Right renal pelvis (tissue), 4 donors: ENCODE data around the gene RXRA. TPM values are rescaled to one million over a fixed set of nuclear protein-coding genes. Genes with fewer than 3 reads are reported as not detected.

Experiments
- DNase-seq, 4 donors: peaks; one replicate each; pipeline ENCODE4 v3.0.0-alpha.2; 2013; ENCODE audit warnings: low read depth in 4 of 4, low spot score in 3 of 4, missing footprints in 1 of 4
- polyA plus RNA-seq, 4 donors: library from polyadenylated mRNA; unstranded; fragments of 120-200 nt; gene quantifications; one replicate each; pipeline ENCODE4 v1.2.1, GENCODE V29; 2013; ENCODE audit not compliant: insufficient read length in 4 of 4

Gene RXRA
- polyA plus RNA-seq, 4 donors, result 42.5 to 56.0 (median 46.7) TPM

DNA sequence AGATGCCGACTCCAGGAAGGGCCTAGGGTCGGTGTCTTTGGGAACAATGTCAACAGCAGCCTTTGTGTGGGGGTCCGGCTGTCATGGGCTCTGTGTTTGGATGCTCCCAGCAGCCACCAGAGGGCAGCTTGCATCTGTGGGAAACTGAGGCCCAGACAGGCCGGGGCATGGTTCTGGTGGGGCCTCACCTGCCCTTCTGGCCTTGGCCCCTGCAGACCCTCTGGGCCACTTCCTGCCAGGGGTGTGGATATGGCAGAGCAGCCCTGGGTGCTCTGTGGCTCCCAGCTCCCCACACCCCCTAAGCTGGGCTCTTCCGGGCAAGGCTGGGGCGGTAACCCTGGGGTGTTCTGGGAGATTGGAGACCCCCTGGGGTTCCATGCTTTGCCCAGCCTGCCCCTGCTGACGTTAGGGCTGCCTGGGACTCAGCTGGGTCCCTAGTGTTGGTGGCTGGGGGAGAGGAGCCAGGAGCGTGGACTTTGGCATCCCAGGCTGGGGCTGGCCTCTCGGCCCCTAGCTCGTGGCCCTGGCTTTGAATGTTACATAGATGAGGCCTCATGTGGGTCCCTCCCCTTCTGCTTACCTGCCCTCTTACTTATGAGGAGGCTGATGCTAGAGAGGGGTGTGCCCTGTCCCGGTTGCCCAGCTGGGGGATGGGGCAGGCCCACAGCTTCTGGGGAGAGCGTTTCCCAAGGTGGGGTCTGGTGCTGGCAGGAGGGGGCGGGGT, 38.3 kb downstream of the RXRA start:
- no peak for DNase-seq

GRCh38 chr9:134365115-134365596, 38.9 kb downstream of the RXRA start:
- no peak for DNase-seq

DNA sequence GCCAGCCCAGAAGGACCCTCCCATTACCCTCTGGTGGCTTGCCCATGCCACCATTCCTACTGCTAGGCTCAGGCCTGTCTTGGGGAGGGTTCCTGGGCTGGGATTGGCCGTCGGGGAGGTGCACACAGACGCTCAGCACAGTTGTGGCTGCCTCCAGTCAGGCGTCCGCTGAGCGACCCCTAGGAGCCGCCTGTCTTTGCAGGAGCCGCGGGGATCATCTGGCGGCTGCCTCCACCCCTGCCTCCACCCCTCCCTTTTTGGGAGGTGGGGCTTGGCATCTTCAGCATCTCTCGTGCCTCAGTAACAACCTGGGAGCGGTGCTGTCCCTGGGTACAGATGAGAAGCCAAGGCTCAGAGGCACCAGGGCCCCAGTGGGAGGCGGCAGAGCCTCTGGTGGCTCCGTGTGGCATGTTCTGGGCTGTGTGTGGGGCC, 39.6 kb downstream of the RXRA start:
- DNase-seq, result no peak

DNA sequence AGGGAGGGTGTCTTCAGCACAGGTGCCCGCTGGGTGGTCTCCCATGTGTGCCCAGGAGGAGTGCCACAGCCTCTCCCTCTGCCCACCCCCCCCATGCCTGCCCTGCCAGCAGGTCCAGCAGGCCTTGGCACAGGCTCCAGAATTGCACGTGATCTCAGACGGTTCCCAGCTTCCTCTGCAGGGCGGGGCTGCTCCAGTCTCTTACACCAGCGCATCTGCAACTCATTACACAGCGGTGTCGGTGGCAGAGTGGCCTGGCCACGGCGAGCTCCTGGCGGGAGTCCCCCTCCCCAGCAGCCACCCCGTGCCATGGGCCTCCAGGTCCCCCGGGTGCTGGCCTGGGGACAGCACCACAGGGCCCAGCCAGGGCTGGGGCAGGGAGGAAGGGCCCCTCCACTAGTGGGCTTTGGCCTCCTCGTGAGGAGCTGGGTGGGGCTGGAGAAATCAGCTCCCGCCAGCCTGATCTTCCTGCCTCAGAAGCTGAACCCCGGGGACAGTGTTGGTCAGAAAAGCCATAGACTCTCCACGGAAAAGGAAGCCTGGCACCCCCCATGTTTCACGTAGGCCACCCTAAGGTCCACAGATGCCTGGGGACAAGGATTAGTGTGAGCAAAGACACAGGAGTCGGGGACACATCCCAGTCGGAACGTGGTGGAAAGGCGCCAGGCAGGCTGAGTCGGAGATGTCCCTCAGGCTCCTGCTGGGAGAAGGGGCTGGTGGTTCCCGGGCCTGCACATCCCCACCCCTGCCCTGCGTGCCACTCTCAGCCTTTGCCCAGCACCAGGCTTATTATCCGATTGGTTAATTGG, 40.2 kb downstream of the RXRA start:
- DNase-seq, result no peak

- DNase-seq, result no peak
Measured at GRCh38 chr9:134367061-134367460, 40.8 kb downstream of the RXRA start.

- DNase-seq, result no peak
Measured at GRCh38 chr9:134367791-134368490, 41.7 kb downstream of the RXRA start.

DNA sequence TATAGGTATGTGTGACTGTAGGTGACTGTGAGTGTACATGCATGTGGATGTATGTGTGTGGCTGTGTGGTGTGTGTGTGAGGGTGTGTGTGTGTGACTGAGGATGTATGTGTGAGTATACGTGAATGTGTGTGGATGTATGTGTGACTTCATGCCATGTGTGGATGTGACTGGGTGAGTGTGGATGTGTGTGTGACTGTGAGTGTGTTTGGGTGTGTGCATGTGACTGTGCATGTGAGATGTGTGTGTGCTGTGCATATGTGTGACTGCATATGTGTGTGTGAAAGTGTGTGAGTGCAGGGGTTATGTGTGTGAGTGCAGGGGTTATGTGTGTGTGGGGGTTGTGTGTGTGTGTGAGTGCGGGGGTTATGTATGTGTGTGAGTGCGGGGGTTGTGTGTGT, 42.3 kb downstream of the RXRA start:
- no peak for DNase-seq

GRCh38 chr9:134369416-134370212, 43.4 kb downstream of the RXRA start:
- no peak for DNase-seq

- no peak for DNase-seq
Measured at GRCh38 chr9:134370213-134370492, 43.9 kb downstream of the RXRA start.

- no peak for DNase-seq
Measured at GRCh38 chr9:134370638-134371037, 44.4 kb downstream of the RXRA start.

DNA sequence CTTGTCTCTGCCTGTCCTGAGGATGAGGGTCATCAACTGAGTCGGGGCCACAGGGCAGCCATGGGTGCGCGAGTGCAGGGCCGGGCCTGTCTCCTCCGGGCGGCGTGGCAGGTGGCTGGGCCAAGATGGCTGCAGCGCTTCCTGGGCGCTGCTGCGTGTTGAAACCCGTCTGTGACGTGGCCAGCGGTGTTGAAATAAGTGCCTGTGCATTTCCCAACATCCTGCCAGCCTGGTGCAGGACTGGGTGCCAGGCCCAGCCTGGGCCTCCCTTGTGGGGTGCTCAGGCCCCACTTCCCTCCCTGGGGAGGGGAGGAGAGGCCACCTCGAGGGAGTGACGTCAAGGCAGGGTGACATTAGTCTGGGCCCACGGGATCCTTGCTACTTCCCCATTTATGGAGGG, 45.5 kb downstream of the RXRA start:
- DNase-seq, result no peak

DNA sequence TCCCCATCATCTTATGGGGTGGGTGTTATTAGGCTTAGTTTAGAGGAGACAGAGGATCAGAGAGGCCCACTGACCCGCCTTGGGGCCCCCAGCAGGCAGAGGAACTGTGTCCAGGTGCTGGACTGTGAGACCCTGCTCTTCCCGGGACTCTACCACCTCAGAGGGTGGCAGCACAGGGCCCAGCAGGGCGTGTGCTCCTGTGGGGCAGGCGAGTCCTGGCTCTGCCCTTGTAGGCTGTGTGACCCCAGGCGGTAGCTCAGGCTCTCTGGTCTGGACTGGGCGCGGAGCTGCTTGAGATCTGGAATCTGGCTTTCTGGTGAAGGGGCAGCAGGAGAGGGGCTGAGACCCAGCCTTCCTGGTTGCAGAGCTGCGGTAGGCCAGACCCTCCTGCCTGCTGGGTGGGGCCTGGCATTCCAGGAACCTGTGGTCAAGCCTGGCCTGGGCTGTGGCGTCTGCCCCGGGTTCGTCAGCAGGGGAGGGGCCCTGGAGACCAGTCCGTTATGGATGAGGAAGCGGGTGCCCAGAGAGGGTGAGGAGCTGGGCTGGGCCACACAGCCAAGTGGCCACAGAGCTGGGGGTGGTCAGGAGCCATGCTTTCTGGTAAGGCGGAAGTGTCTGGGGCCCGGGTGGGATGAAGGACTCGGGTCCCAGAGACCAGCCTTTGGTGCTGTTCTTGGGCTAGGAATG, 46.5 kb downstream of the RXRA start:
- no peak for DNase-seq

- DNase-seq, result no peak
Measured at GRCh38 chr9:134373269-134373668, 47.0 kb downstream of the RXRA start.

GRCh38 chr9:134373953-134374300, 47.7 kb downstream of the RXRA start:
- no peak for DNase-seq

GRCh38 chr9:134374301-134375010, 48.2 kb downstream of the RXRA start:
- no peak for DNase-seq

- DNase-seq, result no peak
Measured at GRCh38 chr9:134375011-134375390, 48.7 kb downstream of the RXRA start.

DNA sequence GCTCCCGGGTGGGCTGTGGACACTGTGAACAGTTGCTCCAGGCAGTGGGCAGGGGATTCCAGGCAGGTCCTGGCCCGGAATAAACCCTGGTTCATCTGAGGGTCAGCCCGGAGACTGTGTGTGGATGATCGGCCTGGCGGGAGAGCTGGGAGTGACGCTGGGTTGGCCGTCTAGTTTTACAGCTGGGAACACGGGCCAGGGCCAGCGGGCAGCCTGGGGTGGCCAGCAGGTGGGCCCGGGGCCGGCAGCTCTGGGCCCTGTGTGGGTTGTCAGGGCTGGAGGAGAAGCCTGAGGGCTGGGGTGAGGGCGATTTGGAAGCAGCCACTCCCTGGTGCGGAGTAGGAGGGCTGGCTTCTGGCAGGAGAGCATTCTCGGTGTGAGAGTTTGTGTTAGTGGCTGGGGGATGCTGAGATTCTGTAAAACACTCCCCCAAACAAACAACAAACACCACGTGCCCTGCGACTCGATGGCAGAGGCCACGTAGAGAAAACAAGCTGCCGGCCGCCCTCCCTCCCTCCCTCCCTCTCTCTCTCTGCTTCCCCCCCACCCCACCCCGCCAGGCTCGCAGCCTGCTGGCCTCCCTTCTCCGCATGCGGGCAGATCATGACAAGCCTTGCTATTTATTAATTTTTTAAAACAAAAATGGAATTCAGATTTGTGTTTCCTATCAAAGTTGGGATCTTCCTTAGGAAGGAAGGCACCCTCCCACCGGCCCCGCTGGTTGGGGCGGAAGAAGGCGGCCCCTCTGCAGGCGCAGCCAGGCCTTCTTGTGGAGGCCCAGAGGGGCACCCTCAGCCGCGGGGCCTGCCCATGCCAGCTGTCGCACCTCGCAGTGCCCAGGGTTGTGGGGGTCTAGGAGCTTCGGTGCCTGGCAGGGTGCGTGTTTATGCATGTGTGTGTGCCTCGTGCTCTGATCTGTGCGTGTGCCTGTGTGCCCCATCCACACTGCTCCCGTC, 49.5 kb downstream of the RXRA start:
- DNase-seq, result no peak

- no peak for DNase-seq
Measured at GRCh38 chr9:134376386-134377142, 50.3 kb downstream of the RXRA start.
